ENCODE data around the gene NPFFR2.

- no peak for TF ChIP-seq CTCF (IDR thresholded peaks at IDR 0.05)
- TF ChIP-seq POLR2A (IDR thresholded peaks at IDR 0.05): no peak
Measured at GRCh38 chr4:72016011-72016410, 15.8 kb upstream of the NPFFR2 start.

Measured in Peyer's patch (tissue), 4 donors.